H1 (cell line): Measurements from ENCODE around the gene SORL1-AS1.

Source experiments
- CTCF ChIA-PET: fragments of 300-600 bp; sonication (Branson Sonifier 250); formaldehyde crosslinking; loops from one replicate; lab custom pipeline; 2021; ENCODE audit not compliant: partially characterized antibody; lab: Charles Lee
- POLR2A ChIA-PET: fragments of 300-600 bp; sonication (Branson Sonifier 250); formaldehyde crosslinking; loops from one replicate; lab custom pipeline; 2021; ENCODE audit warnings: inconsistent platforms; ENCODE audit not compliant: partially characterized antibody; lab: Charles Lee
- DNase-seq, 2 experiments: peaks; one replicate each; pipeline versions ENCODE4 v3.0.0 to v3.0.0-alpha.2; 2010 to 2022; ENCODE audit warnings: low spot score in 2 of 2, low read depth in 1 of 2, mixed read lengths in 1 of 2
- FAIRE-seq: peaks from 2 replicates; lab custom pipeline; 2011; peaks lifted over from hg19 to GRCh38; lab: Jason Lieb, UNC
- H2AFZ ChIP-seq: 2 replicates; pipeline ENCODE4 v1.8.1; 2012; ENCODE audit warnings: low read length, inconsistent platforms
- H2AK5ac ChIP-seq: 2 replicates; pipeline ENCODE4 v1.6.1; 2013; ENCODE audit warnings: low read depth, low read length
- H2BK120ac ChIP-seq: replicated peaks from 2 replicates; pipeline ENCODE3; 2013; ENCODE audit warnings: low read depth, low read length, inconsistent platforms
- H2BK12ac ChIP-seq: 2 replicates; pipeline ENCODE4 v1.6.1; 2013; ENCODE audit warnings: low read depth, low read length
- H2BK15ac ChIP-seq: 2 replicates; pipeline ENCODE4 v1.6.1; 2013; ENCODE audit warnings: low read length
- H2BK20ac ChIP-seq: 2 replicates; pipeline ENCODE4 v1.6.1; 2013; ENCODE audit warnings: low read length
- H2BK5ac ChIP-seq: 2 replicates; pipeline ENCODE4 v1.6.1; 2013; ENCODE audit warnings: low read depth, low read length
- H3K14ac ChIP-seq: 2 replicates; pipeline ENCODE4 v1.6.1; 2013; ENCODE audit warnings: inconsistent platforms; ENCODE audit not compliant: insufficient read length
- H3K18ac ChIP-seq: 2 replicates; pipeline ENCODE4 v1.6.1; 2013; ENCODE audit warnings: low read length; ENCODE audit errors: extremely low read depth
- H3K23ac ChIP-seq: 2 replicates; pipeline ENCODE4 v1.6.1; 2013; ENCODE audit warnings: inconsistent platforms; ENCODE audit not compliant: insufficient read length
- H3K23me2 ChIP-seq: 2 replicates; pipeline ENCODE4 v1.6.1; 2013; ENCODE audit warnings: low read depth, low read length
- H3K27ac ChIP-seq: 2 replicates; pipeline ENCODE4 v1.6.1; 2011; ENCODE audit warnings: low read depth, low read length, inconsistent platforms
- H3K27me3 ChIP-seq, 4 experiments: replicated peaks in 1 of 4; 1 replicate in 1 of 4; 2 replicates in 3 of 4; pipeline versions ENCODE4 v1.6.1 to v1.8.1; 2011 to 2013; ENCODE audit warnings: low read length in 3 of 4, mild to moderate bottlenecking in 3 of 4, inconsistent platforms in 2 of 4, mixed read lengths in 2 of 4, moderate library complexity in 1 of 4; ENCODE audit not compliant: control insufficient read depth in 3 of 4, insufficient read depth in 3 of 4; ENCODE audit errors: extremely low read depth in 1 of 4
- H3K36me3 ChIP-seq, 4 experiments: 2 replicates each; pipeline versions ENCODE4 v1.6.1 to v1.8.1; 2011 to 2013; ENCODE audit warnings: mild to moderate bottlenecking in 4 of 4, low read length in 3 of 4, moderate library complexity in 2 of 4, control low read depth in 1 of 4, inconsistent platforms in 1 of 4; ENCODE audit not compliant: insufficient read depth in 4 of 4, control insufficient read depth in 2 of 4
- H3K4ac ChIP-seq: replicated peaks from 2 replicates; pipeline ENCODE3; 2013; ENCODE audit warnings: low read length, low read depth, mixed read lengths, inconsistent platforms; ENCODE audit not compliant: insufficient read length
- H3K4me1 ChIP-seq, 4 experiments: replicated peaks in 1 of 4; 1 replicate in 1 of 4; 2 replicates in 3 of 4; pipeline versions ENCODE4 v1.6.1 to v1.8.1; 2011 to 2013; ENCODE audit warnings: low read length in 3 of 4, inconsistent platforms in 2 of 4, mixed read lengths in 1 of 4; ENCODE audit not compliant: insufficient read depth in 4 of 4, control insufficient read depth in 3 of 4
- H3K4me2 ChIP-seq, 2 experiments: 2 replicates each; pipeline versions ENCODE4 v1.6.1 to v1.8.1; 2011 to 2013; ENCODE audit warnings: low read depth in 2 of 2, low read length in 2 of 2, control low read depth in 1 of 2, inconsistent platforms in 1 of 2, mild to moderate bottlenecking in 1 of 2; ENCODE audit not compliant: insufficient read depth in 1 of 2
- H3K4me3 ChIP-seq, 4 experiments: fragments of 200-600, 300-600 bp in 1 of 4; sonication (generic), shearing (Covaris generic), sonication (Bioruptor Twin) in 1 of 4; 2 replicates each; pipeline versions ENCODE4 v1.5.1 to v1.8.1; 2011 to 2016; ENCODE audit warnings: low read length in 4 of 4, low read depth in 3 of 4, control low read depth in 2 of 4, inconsistent platforms in 2 of 4, mild to moderate bottlenecking in 2 of 4, mixed read lengths in 1 of 4, moderate library complexity in 1 of 4; ENCODE audit not compliant: insufficient read depth in 2 of 4; ENCODE audit errors: extremely low read depth in 1 of 4
- H3K56ac ChIP-seq: replicated peaks from 2 replicates; pipeline ENCODE3; 2013; ENCODE audit warnings: low read depth, mild to moderate bottlenecking, mixed read lengths, low read length, inconsistent platforms; ENCODE audit not compliant: insufficient read length
- H3K79me1 ChIP-seq: 2 replicates; pipeline ENCODE4 v1.6.1; 2013; ENCODE audit warnings: low read depth, low read length, control low read depth
- H3K79me2 ChIP-seq, 2 experiments: 2 replicates each; pipeline versions ENCODE4 v1.6.1 to v1.8.1; 2012 to 2013; ENCODE audit warnings: low read length in 2 of 2, mild to moderate bottlenecking in 2 of 2, inconsistent platforms in 1 of 2; ENCODE audit not compliant: insufficient read depth in 2 of 2, control insufficient read depth in 1 of 2
- H3K9ac ChIP-seq, 4 experiments: replicated peaks in 1 of 4; 1 replicate in 1 of 4; 2 replicates in 3 of 4; pipeline versions ENCODE4 v1.6.1 to v1.8.1; 2011 to 2013; ENCODE audit warnings: low read depth in 3 of 4, low read length in 3 of 4, control low read depth in 2 of 4, mild to moderate bottlenecking in 2 of 4, moderate library complexity in 2 of 4, inconsistent platforms in 1 of 4; ENCODE audit errors: extremely low read depth in 1 of 4
- H3K9me3 ChIP-seq, 2 experiments: 2 replicates each; pipeline versions ENCODE4 v1.6.1 to v1.8.1; 2012 to 2013; ENCODE audit warnings: mild to moderate bottlenecking in 2 of 2, moderate library complexity in 2 of 2, control low read depth in 1 of 2, inconsistent platforms in 1 of 2, low read depth in 1 of 2, low read length in 1 of 2, mixed read lengths in 1 of 2; ENCODE audit not compliant: insufficient read depth in 2 of 2
- H4K20me1 ChIP-seq, 2 experiments: replicated peaks in 1 of 2; 2 replicates each; pipeline versions ENCODE3 to v1.8.1; 2011 to 2013; ENCODE audit warnings: inconsistent platforms in 2 of 2, low read length in 2 of 2, mild to moderate bottlenecking in 1 of 2; ENCODE audit not compliant: insufficient read depth in 2 of 2, control insufficient read depth in 1 of 2
- H4K5ac ChIP-seq: 2 replicates; pipeline ENCODE4 v1.6.1; 2013; ENCODE audit warnings: low read length, low read depth, mixed read lengths, inconsistent platforms; ENCODE audit not compliant: insufficient read length
- H4K8ac ChIP-seq: 2 replicates; pipeline ENCODE4 v1.8.0; 2013; ENCODE audit warnings: mild to moderate bottlenecking, moderate library complexity, low read length, inconsistent platforms; ENCODE audit not compliant: insufficient read depth; ENCODE audit errors: extremely low read depth
- H4K91ac ChIP-seq: replicated peaks from 2 replicates; pipeline ENCODE3; 2013; ENCODE audit warnings: low read length, mixed read lengths, inconsistent platforms; ENCODE audit not compliant: insufficient read length
- BCL11A ChIP-seq, 2 experiments: IDR thresholded peaks; one replicate each; pipeline ENCODE4 v1.6.1; 2011; ENCODE audit warnings: low read depth in 2 of 2, low read length in 2 of 2, mild to moderate bottlenecking in 2 of 2
- BRCA1 ChIP-seq: IDR thresholded peaks from 2 replicates; pipeline ENCODE4 v1.6.1; 2012; ENCODE audit warnings: low read depth, low read length, improper control_type of control experiment
- CBX5 ChIP-seq: fragments of 300-800, 300-1000 bp; sonication (generic); IDR thresholded peaks from 2 replicates; pipeline ENCODE4 v1.7.1; 2016; ENCODE audit warnings: antibody characterized with exemption, low read length, low read depth
- CTBP2 ChIP-seq: IDR thresholded peaks from 2 replicates; pipeline ENCODE4 v1.7.0; 2011; ENCODE audit warnings: borderline replicate concordance, mild to moderate bottlenecking, moderate library complexity, mixed read lengths, low read length; ENCODE audit not compliant: insufficient read depth, insufficient read length
- FOSL1 ChIP-seq: IDR thresholded peaks from 2 replicates; pipeline ENCODE4 v1.6.1; 2011; ENCODE audit warnings: mild to moderate bottlenecking, low read depth, low read length, moderate library complexity; ENCODE audit not compliant: insufficient read depth
- JUN ChIP-seq: IDR thresholded peaks from 2 replicates; pipeline ENCODE4 v1.6.1; 2011; ENCODE audit warnings: low read depth, mild to moderate bottlenecking, improper control_type of control experiment, low read length
- JUND ChIP-seq: IDR thresholded peaks from 2 replicates; pipeline ENCODE4 v1.6.1; 2011; ENCODE audit warnings: mild to moderate bottlenecking, improper control_type of control experiment, low read length
- NANOG ChIP-seq: IDR thresholded peaks from 2 replicates; pipeline ENCODE4 v1.6.1; 2011; ENCODE audit warnings: low read length, low read depth, mild to moderate bottlenecking, inconsistent platforms; ENCODE audit not compliant: insufficient read depth, poor library complexity, severe bottlenecking
- RXRA ChIP-seq: IDR thresholded peaks from 2 replicates; pipeline ENCODE4 v1.6.1; 2011; ENCODE audit warnings: low read depth, mild to moderate bottlenecking, low read length, moderate library complexity; ENCODE audit not compliant: insufficient read depth
- SP2 ChIP-seq: IDR thresholded peaks from 2 replicates; pipeline ENCODE4 v1.6.1; 2012; ENCODE audit warnings: mild to moderate bottlenecking, low read length, inconsistent platforms
- SP4 ChIP-seq: IDR thresholded peaks from 2 replicates; pipeline ENCODE4 v1.6.1; 2012; ENCODE audit warnings: low read length, inconsistent platforms
- SRF ChIP-seq: IDR thresholded peaks from 2 replicates; pipeline ENCODE4 v1.6.1; 2011; ENCODE audit warnings: mild to moderate bottlenecking, low read depth, low read length, moderate library complexity
- TAF7 ChIP-seq: optimal IDR thresholded peaks from 2 replicates; pipeline ENCODE3; 2011; ENCODE audit warnings: low read depth, mild to moderate bottlenecking, inconsistent platforms, low read length, moderate library complexity, borderline replicate concordance
- YY1 ChIP-seq: IDR thresholded peaks from 2 replicates; pipeline ENCODE4 v1.6.1; 2011; ENCODE audit warnings: low read depth, mild to moderate bottlenecking, low read length
- WGBS, 2 experiments: shearing (Covaris generic) in 1 of 2; methylation state at CpG; one replicate each; pipeline versions ENCODE4 v1.1.6 to v1.1.7; 2013 to 2015; ENCODE audit warnings: low lambda C conversion rate in 2 of 2, mixed read lengths in 2 of 2, inconsistent platforms in 1 of 2, low coverage in 1 of 2, missing lambda C conversion rate in 1 of 2; ENCODE audit not compliant: insufficient replicate concordance in 2 of 2, insufficient coverage in 1 of 2, insufficient read length in 1 of 2; ENCODE audit errors: extremely low coverage in 1 of 2, missing lambda C conversion rate in 1 of 2; 5-methylcytosine and 5-hydroxymethylcytosine counted together

SORL1-AS1 gene

DNA sequence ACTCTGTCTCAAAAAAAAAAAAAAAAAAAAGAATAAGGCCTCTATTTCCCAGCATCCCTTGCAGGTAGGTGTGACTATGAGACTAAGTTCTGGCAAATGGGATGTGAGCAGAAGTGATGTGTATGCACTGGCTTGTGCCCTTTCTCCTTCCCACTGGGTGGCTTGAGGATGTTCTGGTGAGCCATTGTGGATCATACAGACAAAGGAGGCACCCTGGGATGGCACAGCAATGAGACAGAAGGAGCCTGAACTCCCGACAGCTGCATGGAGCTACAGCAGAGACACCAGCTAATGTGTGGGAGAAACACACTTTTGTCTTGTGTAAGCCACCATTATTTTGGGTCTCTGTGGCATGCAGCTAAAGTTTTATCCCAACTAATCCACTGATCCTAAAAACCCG is 11.2 kb downstream of the SORL1-AS1 start:
- Histone ChIP-seq H4K20me1 (no peaks in the 10 kb centered on the region), H3K79me2 (no peaks in the 10 kb centered on the region), H2BK20ac (no peak overlapping the region), H4K8ac (no peak overlapping the region), H3K23me2 (no peaks in the 10 kb centered on the region), H2AK5ac (no peak overlapping the region), H3K14ac (no peak overlapping the region), H3K4me3 (no peak overlapping the region), H2BK120ac (no peak overlapping the region), H3K9me3 (no peaks in the 10 kb centered on the region), H3K79me1 (no peaks in the 10 kb centered on the region), H3K27ac (no peak overlapping the region), H3K23ac (no peak overlapping the region), H2AFZ (no peak overlapping the region), H2BK12ac (no peak overlapping the region; the same call in 1 of the 2 replicates), H3K36me3 (no peaks in the 10 kb centered on the region), H3K18ac (no peak overlapping the region), H2BK5ac (no peak overlapping the region), H4K91ac (no peak overlapping the region), H3K27me3 (no peaks in the 10 kb centered on the region), H3K4me1 (peaks cover 0 to 9% (median 0%) of the 10 kb centered on the region in 4 experiments; a peak in 3 of 7 replicates), H2BK15ac (no peak overlapping the region), H3K56ac (no peak overlapping the region), H3K9ac (no peak overlapping the region), H3K4ac (no peak overlapping the region), H4K5ac (no peak overlapping the region), H3K4me2 (no peak overlapping the region)
- DNase-seq (no peak), FAIRE-seq (no peak)
- CTCF ChIA-PET = interaction anchor here (0.6 to 4.2 kb wide), 11 partner anchors 9 to 146 kb away, joined by 3 to 18 read pairs (median 3); partner anchors contain the start of genes SORL1 and SORL1-AS1
- 78% methylated on average over 2 of the region's 2 CpGs; no CpG with 5 or more reads in 1 of the 2 experiments for whole genome bisulfite sequencing, 2 experiments
- POLR2A ChIA-PET = interaction anchor here (0.9 to 1.4 kb wide), 2 partner anchors 11 to 14 kb away, joined by 3 to 4 read pairs; partner anchors contain the start of genes SORL1 and SORL1-AS1
- TF ChIP-seq CTBP2 (no peak), RXRA (no peak), SP4 (no peak), TAF7 (no peak), NANOG (no peak), BRCA1 (no peak), SRF (no peak), JUN (no peak), SP2 (no peak), FOSL1 (no peak), CBX5 (no peak), BCL11A (IDR thresholded peaks at IDR 0.05; ENCODE audit: low read depth in 2 of 2, low read length in 2 of 2) (no peak), JUND (no peak), YY1 (no peak)
